Activated naive CD8-positive, alpha-beta T cell treated with anti-CD3 and anti-CD28 coated beads, Interleukin-2, amount 50 U/mL, for 24 hours (primary cell): ENCODE measurements around the gene ARHGAP24.

Experiments used
- ATAC-seq: fragments of 150-1000 bp; cut with Tn5 transposase; one replicate; pipeline ENCODE4 v1.10.0; 2021
- DNase-seq: peaks from one replicate; pipeline ENCODE4 v3.0.0; 2021
- H3K27ac Mint-ChIP-seq: one replicate; pipeline ENCODE4 v1.8.0; 2021; ENCODE audit warnings: mild to moderate bottlenecking, mixed read lengths
- H3K27me3 Mint-ChIP-seq: one replicate; pipeline ENCODE4 v1.8.0; 2021; ENCODE audit warnings: mixed read lengths
- H3K36me3 Mint-ChIP-seq: one replicate; pipeline ENCODE4 v1.8.0; 2021; ENCODE audit warnings: low read depth, mixed read lengths
- H3K4me1 Mint-ChIP-seq: one replicate; pipeline ENCODE4 v1.8.0; 2021; ENCODE audit warnings: mixed read lengths
- H3K4me3 Mint-ChIP-seq: one replicate; pipeline ENCODE4 v1.8.0; 2021; ENCODE audit warnings: mild to moderate bottlenecking, moderate library complexity, mixed read lengths
- H3K9me3 Mint-ChIP-seq: one replicate; pipeline ENCODE4 v1.8.0; 2021; ENCODE audit warnings: mixed read lengths

The ARHGAP24 gene

GRCh38 chr4:85520765-85521749 is 46.1 kb downstream of the ARHGAP24 start:
- Mint-ChIP-seq H3K4me1 (peaks cover 3% of the 10 kb centered on the region), H3K36me3 (no peaks in the 10 kb centered on the region), H3K9me3 (peaks cover 14% of the 10 kb centered on the region), H3K27me3 (no peaks in the 10 kb centered on the region), H3K27ac (no peak overlapping the region), H3K4me3 (no peak overlapping the region)
- DNase-seq, result no peak
- ATAC-seq, result no peak

DNA sequence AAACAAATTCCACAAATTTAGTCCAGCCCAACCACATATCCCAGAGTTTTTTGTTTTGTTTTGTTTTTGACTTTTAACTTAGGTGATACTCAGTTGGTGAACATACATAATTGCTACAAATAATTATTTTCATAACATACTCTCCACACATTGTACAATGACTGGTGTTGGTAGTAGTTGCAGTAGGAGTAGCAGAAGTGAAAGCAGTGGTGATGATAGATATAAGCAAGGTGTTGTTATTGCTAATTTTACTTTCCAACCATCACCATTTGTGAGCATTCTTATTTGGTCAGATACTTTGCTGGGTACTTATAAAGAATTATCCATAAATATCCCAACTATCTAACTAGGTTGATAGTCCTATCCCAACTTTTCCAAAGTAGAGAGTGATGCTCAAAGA is 47.3 kb downstream of the ARHGAP24 start:
- Mint-ChIP-seq H3K4me1 (peaks cover 3% of the 10 kb centered on the region), H3K36me3 (no peaks in the 10 kb centered on the region), H3K27ac (no peak overlapping the region), H3K4me3 (no peak overlapping the region), H3K27me3 (no peaks in the 10 kb centered on the region), H3K9me3 (peaks cover 14% of the 10 kb centered on the region)
- ATAC-seq (no peak), DNase-seq (no peak)

DNA sequence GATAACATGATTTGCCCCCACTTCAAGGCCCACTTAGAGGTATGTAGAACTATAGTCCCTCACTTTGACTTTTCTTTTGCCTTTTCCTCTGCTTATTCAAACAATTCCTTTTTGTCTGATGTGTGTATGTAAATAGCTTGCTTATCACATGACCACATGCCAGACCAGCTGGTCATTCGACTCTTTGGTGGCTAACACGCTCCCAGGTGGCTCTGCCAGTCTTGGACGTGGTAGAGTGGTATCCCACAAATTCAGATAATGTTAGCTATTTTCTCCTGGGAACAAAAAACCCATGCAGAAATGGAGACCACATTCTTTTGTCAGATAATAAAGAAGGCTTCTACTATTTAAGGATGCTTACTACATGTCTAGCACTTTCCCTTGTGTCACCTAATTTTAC is 47.9 kb downstream of the ARHGAP24 start:
- Mint-ChIP-seq H3K4me3 (no peak overlapping the region), H3K4me1 (peaks cover 3% of the 10 kb centered on the region), H3K27ac (no peak overlapping the region), H3K36me3 (no peaks in the 10 kb centered on the region), H3K9me3 (peaks cover 14% of the 10 kb centered on the region), H3K27me3 (no peaks in the 10 kb centered on the region)
- ATAC-seq (no peak), DNase-seq (no peak)

GRCh38 chr4:85527815-85528214 is 52.9 kb downstream of the ARHGAP24 start:
- DNase-seq, result no peak
- Mint-ChIP-seq H3K27ac (no peak overlapping the region), H3K36me3 (no peaks in the 10 kb centered on the region), H3K27me3 (no peaks in the 10 kb centered on the region), H3K4me1 (peaks cover under 1% of the 10 kb centered on the region), H3K4me3 (no peak overlapping the region), H3K9me3 (no peaks in the 10 kb centered on the region)
- ATAC-seq, result no peak

GRCh38 chr4:85531560-85532341 is 56.8 kb downstream of the ARHGAP24 start:
- H3K27me3 Mint-ChIP-seq, result no peaks in the 10 kb centered on the region
- H3K4me3 Mint-ChIP-seq, result no peak overlapping the region
- no peak for DNase-seq
- H3K9me3 Mint-ChIP-seq, result no peaks in the 10 kb centered on the region
- ATAC-seq, result no peak
- no peak overlapping the region for H3K27ac Mint-ChIP-seq
- H3K36me3 Mint-ChIP-seq, result no peaks in the 10 kb centered on the region
- H3K4me1 Mint-ChIP-seq, result peaks cover 2% of the 10 kb centered on the region

DNA sequence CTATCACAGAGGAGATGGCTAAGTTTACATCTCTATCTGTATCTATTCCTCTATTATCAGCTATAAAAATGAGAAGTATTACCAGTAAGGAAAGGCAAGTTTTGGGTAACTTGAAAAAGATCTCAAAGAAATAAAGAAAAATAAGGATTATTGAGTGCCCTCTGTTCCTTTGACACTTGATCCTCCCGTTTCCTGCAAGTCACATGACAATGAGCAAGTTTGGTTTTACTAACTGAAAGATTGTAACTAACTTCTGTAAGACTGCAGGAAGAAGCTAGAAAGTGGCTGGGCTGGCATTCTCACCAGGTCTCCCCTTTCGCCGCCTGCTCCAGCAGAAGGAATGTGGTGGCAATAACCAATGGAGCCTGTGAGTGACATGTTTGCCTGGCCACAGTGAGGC is 59.2 kb downstream of the ARHGAP24 start:
- Mint-ChIP-seq H3K4me1 (peaks cover 2% of the 10 kb centered on the region), H3K36me3 (no peaks in the 10 kb centered on the region), H3K27ac (no peak overlapping the region), H3K4me3 (no peak overlapping the region), H3K9me3 (peaks cover 4% of the 10 kb centered on the region), H3K27me3 (no peaks in the 10 kb centered on the region)
- ATAC-seq (no peak), DNase-seq (no peak)

DNA sequence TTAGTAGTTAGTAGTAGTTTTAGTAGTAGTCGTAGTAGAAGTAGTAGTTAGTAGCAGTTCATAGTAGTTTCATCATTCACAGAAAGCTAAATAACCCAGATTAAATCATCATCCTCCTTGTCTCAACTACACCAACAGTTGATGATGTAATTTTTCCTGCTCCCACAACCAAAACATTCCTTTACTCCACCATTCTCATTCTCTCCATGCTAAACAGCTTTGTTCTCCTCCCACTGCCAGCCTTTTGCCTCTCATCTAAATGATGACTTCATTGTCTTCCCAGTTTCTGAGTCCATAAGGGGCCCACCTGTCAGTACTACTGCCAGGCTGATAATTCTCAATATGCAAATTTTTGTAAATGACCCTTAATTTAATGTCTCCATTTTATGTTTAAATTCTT is 68.9 kb downstream of the ARHGAP24 start:
- Mint-ChIP-seq H3K4me1 (no peaks in the 10 kb centered on the region), H3K27me3 (no peaks in the 10 kb centered on the region), H3K9me3 (no peaks in the 10 kb centered on the region), H3K27ac (no peak overlapping the region), H3K36me3 (no peaks in the 10 kb centered on the region), H3K4me3 (no peak overlapping the region)
- ATAC-seq (no peak), DNase-seq (no peak)

GRCh38 chr4:85544751-85545150 is 69.8 kb downstream of the ARHGAP24 start:
- Mint-ChIP-seq H3K4me1 (no peaks in the 10 kb centered on the region), H3K27me3 (no peaks in the 10 kb centered on the region), H3K36me3 (no peaks in the 10 kb centered on the region), H3K4me3 (no peak overlapping the region), H3K9me3 (no peaks in the 10 kb centered on the region), H3K27ac (no peak overlapping the region)
- ATAC-seq, result no peak
- DNase-seq, result no peak

DNA sequence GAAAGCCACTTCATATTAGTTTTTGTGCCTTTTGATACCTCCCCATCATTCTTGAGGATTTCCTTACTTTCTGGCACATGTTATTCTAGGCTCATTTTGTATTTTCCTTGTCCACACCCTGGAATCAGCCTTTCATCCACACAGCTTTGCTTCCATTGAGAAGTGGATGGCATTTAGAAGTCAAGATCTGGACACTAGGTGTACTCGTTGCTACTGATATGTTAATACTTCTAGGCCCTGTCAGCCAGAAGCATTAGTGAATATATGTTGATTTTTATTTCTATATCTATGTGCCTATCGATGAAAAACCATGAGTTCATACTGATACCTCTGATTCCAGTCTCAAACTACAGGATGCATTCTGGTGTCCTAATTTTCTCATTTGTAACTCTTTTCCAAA is 73.2 kb downstream of the ARHGAP24 start:
- DNase-seq, result no peak
- no peak for ATAC-seq
- Mint-ChIP-seq H3K27ac (no peak overlapping the region), H3K27me3 (no peaks in the 10 kb centered on the region), H3K4me1 (no peaks in the 10 kb centered on the region), H3K9me3 (peaks cover 9% of the 10 kb centered on the region), H3K36me3 (no peaks in the 10 kb centered on the region), H3K4me3 (no peak overlapping the region)

DNA sequence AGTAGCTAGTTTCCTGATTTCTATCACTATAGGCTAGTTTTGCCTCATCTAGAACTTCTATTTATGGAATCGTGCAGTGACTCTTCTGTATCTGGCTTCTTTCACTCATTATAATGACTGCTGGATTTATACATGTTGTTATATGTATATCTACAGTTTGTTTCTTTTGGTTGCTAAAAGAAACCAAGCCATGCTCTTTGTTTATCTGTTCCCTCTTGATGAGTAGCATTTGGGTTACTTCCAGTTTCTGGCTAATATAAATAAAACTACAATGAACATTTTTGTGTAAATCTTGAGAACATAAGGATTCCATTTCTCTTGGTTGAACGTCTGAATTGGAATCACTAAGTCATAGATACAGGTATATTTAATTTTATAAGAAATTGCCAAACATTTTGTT is 73.9 kb downstream of the ARHGAP24 start:
- no peaks in the 10 kb centered on the region for H3K36me3 Mint-ChIP-seq
- H3K9me3 Mint-ChIP-seq, result peaks cover 15% of the 10 kb centered on the region
- no peaks in the 10 kb centered on the region for H3K27me3 Mint-ChIP-seq
- H3K4me1 Mint-ChIP-seq, result no peaks in the 10 kb centered on the region
- no peak overlapping the region for H3K27ac Mint-ChIP-seq
- no peak overlapping the region for H3K4me3 Mint-ChIP-seq
- DNase-seq (no peak), ATAC-seq (no peak)

DNA sequence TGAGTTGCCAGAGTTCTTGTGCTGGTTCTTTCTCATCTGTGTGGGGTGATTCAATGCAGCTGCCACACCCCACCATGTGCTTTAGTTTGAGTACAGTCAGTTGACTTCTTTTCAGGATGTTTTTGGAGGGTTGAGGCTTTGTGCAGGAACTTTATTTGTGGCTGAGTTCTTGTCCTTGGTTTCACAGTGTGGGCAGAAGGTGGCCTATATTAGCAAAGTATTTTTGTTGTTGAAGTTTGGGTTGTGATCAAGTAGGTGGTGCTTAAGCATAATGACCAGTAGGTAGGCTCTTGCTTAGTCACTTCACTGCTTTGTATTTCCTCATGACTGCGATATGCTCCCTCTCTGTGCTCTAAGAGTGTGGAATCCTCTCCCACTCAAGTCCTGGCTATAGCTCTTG is 80.3 kb downstream of the ARHGAP24 start:
- no peaks in the 10 kb centered on the region for H3K27me3 Mint-ChIP-seq
- H3K27ac Mint-ChIP-seq, result no peak overlapping the region
- H3K9me3 Mint-ChIP-seq, result peaks cover 30% of the 10 kb centered on the region
- no peak overlapping the region for H3K4me3 Mint-ChIP-seq
- no peak for DNase-seq
- no peaks in the 10 kb centered on the region for H3K36me3 Mint-ChIP-seq
- no peak for ATAC-seq
- peaks cover 8% of the 10 kb centered on the region for H3K4me1 Mint-ChIP-seq

DNA sequence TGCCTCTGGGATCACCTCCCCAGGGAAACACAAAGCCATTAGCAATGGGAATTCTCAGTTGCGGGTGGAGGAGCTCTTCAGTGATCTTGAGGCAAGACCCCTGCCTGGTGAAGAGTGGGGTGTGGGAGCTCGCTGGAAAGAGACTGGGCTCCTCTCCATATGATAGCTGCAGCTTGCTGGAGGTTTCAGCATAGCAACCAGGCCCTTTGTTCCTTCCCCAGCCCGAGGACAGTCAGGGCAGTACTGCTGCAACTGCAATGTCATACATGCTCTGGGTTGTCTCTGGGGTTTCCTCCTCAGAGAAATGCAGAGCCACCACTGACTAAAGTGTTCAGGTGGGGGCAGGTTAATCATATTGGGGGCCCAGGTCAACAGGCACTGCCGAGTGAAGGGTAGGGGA is 81.3 kb downstream of the ARHGAP24 start:
- DNase-seq (no peak), ATAC-seq (no peak)
- Mint-ChIP-seq H3K36me3 (no peaks in the 10 kb centered on the region), H3K4me1 (peaks cover 8% of the 10 kb centered on the region), H3K27me3 (no peaks in the 10 kb centered on the region), H3K9me3 (peaks cover 30% of the 10 kb centered on the region), H3K27ac (no peak overlapping the region), H3K4me3 (no peak overlapping the region)

- H3K27ac Mint-ChIP-seq, result peak overlapping the region; percentile 71
- no peak overlapping the region for H3K4me3 Mint-ChIP-seq
- ATAC-seq, result peak; percentile 73
Observed at GRCh38 chr4:85557016-85557901, 82.3 kb downstream of the ARHGAP24 start.

DNA sequence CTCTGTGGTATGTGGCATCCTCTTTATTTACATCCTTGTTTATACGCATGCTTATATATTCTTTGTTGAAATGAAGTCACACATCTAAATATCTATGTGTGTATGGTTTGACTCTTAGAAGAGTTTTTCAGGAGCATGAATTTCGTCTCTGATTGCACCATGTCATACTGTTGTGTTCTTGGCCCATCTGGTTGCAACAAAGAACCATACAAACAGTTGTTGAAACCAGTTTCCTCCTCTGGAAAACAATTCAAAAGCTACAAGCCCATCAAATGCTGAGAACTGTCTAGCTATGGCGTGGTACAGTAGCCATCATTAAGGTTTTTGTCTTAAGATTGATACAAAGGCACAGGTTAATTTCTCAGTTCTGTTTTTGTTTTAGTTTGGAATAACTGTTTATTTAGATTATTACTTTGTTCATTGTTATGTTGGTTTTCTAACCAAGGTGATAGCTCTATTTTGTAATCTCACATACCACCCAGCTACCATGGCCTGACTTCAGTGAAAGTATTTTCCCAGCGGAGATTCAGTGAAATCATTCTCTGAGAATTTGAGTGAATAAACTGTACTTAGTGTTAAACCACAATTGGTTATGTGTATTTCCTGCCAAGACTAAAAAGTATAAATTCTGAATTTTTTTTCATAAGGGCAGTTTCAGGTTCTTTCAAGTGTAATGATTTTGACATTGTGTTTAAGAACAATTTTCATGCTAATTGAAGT is 91.0 kb downstream of the ARHGAP24 start:
- H3K4me3 Mint-ChIP-seq, result no peak overlapping the region
- H3K36me3 Mint-ChIP-seq, result no peaks in the 10 kb centered on the region
- no peaks in the 10 kb centered on the region for H3K27me3 Mint-ChIP-seq
- ATAC-seq, result no peak
- no peak for DNase-seq
- peaks cover 10% of the 10 kb centered on the region for H3K9me3 Mint-ChIP-seq
- no peaks in the 10 kb centered on the region for H3K4me1 Mint-ChIP-seq
- no peak overlapping the region for H3K27ac Mint-ChIP-seq

More at GRCh38 chr4:85557016-85557901, 82.3 kb downstream of the ARHGAP24 start:
- DNase-seq, result peak; percentile 27
- no peaks in the 10 kb centered on the region for H3K27me3 Mint-ChIP-seq
- peaks cover 26% of the 10 kb centered on the region for H3K9me3 Mint-ChIP-seq
- no peaks in the 10 kb centered on the region for H3K36me3 Mint-ChIP-seq
- H3K4me1 Mint-ChIP-seq, result peaks cover 8% of the 10 kb centered on the region
